Measurements from ENCODE around the gene GPR25. TPM values are rescaled to one million over a fixed set of nuclear protein-coding genes. Genes with fewer than 3 reads are reported as not detected.
"Not testable (repeated sequence)": the region's sequence is repeated elsewhere in the genome, so short reads cannot be mapped to it uniquely, and the experiment has no call there.

Gene GPR25
- total RNA-seq, 1 donor from 2014 or later: not detected

DNA sequence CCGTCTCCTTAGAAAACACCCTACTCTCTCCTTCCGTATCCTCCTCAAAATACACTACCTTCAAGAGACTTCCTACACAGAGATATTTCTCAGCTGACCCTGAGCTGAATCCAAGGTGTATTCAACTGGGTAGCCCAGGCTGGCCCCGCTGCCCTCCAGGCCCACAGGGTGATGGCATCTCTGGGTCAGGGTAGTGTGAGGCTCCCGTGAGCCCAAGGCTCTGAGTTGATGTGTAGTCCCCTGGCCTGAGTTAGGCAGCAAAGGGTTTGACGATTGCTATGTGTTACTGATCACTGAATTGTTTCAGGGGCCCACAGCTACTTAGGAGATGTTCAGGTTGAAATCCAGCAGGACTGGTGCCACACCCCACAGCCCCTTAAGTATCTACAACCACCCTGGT is 28.6 kb downstream of the GPR25 start:
- peaks cover 10% of the 10 kb centered on the region for H3K4me1 Mint-ChIP-seq (ENCODE audit: low read depth)
- H3K27ac Mint-ChIP-seq: no peak overlapping the region
- H3K4me3 Mint-ChIP-seq: no peak overlapping the region
- peaks cover 54% of the 10 kb centered on the region for H3K27me3 Mint-ChIP-seq (ENCODE audit: insufficient read depth)
- no peaks in the 10 kb centered on the region for H3K36me3 Mint-ChIP-seq (ENCODE audit: low read depth)
- no peak for DNase-seq (ENCODE audit: low spot score)
- H3K9me3 Mint-ChIP-seq: no peaks in the 10 kb centered on the region
- intact Hi-C loops (cut with micrococcal nuclease): no loop called here

DNA sequence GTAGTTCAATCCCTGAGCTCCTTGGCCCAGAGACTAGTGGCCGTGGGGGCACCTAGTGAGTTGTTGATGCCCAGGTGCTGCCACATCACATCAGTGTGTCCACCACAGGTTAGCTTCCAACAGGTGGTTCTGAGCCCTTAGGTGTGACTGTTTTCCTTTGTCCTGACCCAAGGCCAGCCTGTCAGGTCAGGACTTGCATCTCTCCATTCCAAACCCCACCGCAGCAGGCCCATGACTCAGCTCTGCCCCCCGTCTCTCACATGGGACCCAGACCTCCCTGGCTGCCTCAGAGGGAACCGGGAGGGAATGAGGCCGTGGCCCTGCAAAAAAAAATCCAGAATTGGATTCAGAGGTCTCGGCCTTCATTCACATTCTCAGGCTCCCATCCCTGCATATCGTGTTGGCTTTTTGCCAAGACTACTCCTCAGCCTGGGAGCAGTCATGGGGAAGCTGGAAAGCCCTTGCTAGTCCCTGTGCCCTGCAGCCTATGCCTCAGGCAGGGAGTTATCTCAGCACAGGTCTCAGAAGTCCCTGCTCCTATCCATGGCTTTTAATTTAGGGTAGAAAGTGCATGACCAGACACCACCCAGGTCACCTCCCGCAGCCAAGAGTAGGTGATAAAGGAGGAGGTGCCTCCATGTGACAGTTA is 29.1 kb downstream of the GPR25 start:
- Mint-ChIP-seq H3K4me3 (no peak overlapping the region), H3K27me3 (ENCODE audit: insufficient read depth) (peaks cover 51% of the 10 kb centered on the region), H3K27ac (no peak overlapping the region), H3K9me3 (no peaks in the 10 kb centered on the region), H3K36me3 (ENCODE audit: low read depth) (no peaks in the 10 kb centered on the region), H3K4me1 (ENCODE audit: low read depth) (peaks cover 10% of the 10 kb centered on the region)
- DNase-seq (ENCODE audit: low spot score): no peak
- intact Hi-C loops (cut with micrococcal nuclease): no loop called here

DNA sequence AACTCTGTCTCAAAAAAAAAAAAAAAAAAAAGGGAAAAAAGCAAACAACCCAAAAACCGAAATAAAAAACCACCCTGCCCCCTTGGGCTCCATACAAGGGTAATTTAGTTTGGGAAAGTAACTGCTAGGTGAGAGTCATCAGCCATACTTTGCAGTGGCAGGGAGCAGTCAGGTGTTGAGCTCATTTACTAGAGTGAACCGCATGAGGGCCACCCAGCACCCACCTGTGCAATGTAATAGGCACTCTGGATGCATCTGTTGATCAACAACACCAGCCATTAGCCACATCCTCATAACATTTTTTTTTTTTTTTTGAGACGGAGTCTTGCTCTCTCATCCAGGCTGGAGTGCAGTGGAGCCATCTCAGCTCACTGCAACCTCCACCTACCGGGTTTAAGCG is 31.0 kb downstream of the GPR25 start:
- Mint-ChIP-seq H3K36me3 (ENCODE audit: low read depth) (no peaks in the 10 kb centered on the region), H3K4me1 (ENCODE audit: low read depth) (peaks cover 10% of the 10 kb centered on the region), H3K9me3 (no peaks in the 10 kb centered on the region), H3K27ac (no peak overlapping the region), H3K27me3 (ENCODE audit: insufficient read depth) (peaks cover 44% of the 10 kb centered on the region), H3K4me3 (no peak overlapping the region)
- intact Hi-C loops (cut with micrococcal nuclease): no loop called here
- no peak for DNase-seq (ENCODE audit: low spot score)

DNA sequence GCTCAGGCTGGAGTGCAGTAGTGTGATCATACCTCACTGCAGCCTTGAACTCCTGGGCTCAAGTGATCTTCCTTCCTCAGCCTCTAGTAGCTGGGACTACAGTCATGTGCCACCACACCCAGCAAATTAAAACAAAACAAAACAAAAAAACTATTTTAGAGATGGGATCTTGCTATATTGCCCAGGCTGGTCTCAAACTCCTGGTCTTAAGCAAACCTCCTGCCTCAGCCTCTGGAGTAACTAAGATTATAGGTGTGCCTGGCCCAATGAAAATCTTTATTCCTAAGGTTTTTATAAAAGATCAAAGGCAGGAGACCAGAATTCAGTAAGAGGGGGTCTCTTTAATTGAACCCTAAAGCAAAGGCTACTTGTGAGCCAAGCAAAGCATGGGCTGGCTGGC is 32.0 kb downstream of the GPR25 start:
- DNase-seq (ENCODE audit: low spot score): no peak
- Mint-ChIP-seq H3K4me1 (ENCODE audit: low read depth) (peaks cover 10% of the 10 kb centered on the region), H3K27me3 (ENCODE audit: insufficient read depth) (peaks cover 36% of the 10 kb centered on the region), H3K9me3 (no peaks in the 10 kb centered on the region), H3K27ac (no peak overlapping the region), H3K4me3 (no peak overlapping the region), H3K36me3 (ENCODE audit: low read depth) (no peaks in the 10 kb centered on the region)
- intact Hi-C loops (cut with micrococcal nuclease): loop anchor here (1.0 to 5.0 kb wide), 4 partner anchors 15 to 277 kb away; no protein-coding TSS in a partner anchor

DNA sequence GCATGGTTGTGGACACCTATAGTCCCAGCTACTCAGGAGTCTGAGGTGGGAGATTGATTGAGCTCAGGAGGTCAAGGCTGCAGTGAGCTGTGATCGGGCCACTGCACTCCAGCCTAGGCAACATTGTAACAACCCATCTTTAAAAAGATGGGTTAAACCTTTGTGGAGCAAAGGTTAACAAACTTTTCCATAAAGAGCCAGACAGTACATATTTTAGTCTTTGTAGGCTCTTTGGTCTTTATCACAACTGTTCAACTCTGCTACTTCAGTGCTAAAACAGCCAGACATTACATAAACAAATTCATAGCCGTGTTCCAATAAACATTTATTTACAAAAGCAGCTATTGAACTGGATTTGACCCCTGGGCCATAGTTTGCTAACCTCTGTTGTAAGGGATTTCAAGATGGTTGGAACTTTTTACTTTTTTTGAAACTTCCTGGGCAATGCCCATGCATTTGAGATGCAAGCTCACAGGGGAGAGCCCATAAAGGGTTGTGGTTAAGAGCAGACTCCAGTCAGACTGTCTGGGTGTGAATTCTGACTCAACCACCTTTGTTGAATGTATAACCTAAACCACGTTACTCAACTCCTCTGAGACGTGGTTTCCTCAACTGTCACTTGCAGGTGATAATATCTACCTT is 32.8 kb downstream of the GPR25 start:
- intact Hi-C loops (cut with micrococcal nuclease): loop anchor here (1.0 to 5.0 kb wide), 4 partner anchors 16 to 278 kb away; no protein-coding TSS in a partner anchor
- no peaks in the 10 kb centered on the region for H3K36me3 Mint-ChIP-seq (ENCODE audit: low read depth)
- peaks cover 35% of the 10 kb centered on the region for H3K27me3 Mint-ChIP-seq (ENCODE audit: insufficient read depth)

DNA sequence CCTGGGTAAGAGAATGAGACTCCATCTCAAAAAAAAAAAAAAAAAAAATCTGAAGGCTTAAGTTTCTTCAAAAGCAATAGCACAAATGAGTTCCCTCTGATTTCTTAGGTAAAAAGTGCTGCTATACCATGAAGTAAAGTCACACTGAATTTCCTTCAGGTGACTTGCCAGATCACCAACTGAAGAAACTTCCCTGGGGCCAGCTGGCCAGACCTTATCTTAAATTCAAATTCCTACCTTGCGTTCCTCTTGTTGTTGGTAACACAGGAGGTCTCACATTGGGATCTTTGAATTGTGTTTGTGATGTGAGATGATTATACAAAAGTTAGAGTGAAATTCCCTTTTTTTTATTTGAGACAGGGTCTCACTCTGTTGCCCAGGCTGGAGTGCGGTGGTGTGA is 33.7 kb downstream of the GPR25 start:
- Mint-ChIP-seq H3K9me3 (no peaks in the 10 kb centered on the region), H3K27ac (no peak overlapping the region), H3K4me3 (no peak overlapping the region), H3K4me1 (ENCODE audit: low read depth) (peaks cover 10% of the 10 kb centered on the region), H3K27me3 (ENCODE audit: insufficient read depth) (peaks cover 31% of the 10 kb centered on the region), H3K36me3 (ENCODE audit: low read depth) (no peaks in the 10 kb centered on the region)
- DNase-seq (ENCODE audit: low spot score): no peak
- intact Hi-C loops (cut with micrococcal nuclease): loop anchor here (5.0 kb wide), 3 partner anchors 36 to 279 kb away; no protein-coding TSS in a partner anchor

More for the DNA sequence above, 32.8 kb downstream of the GPR25 start:
- peak; percentile 38 for DNase-seq (ENCODE audit: low spot score)
- Mint-ChIP-seq H3K4me1 (ENCODE audit: low read depth) (peaks cover 10% of the 10 kb centered on the region), H3K9me3 (no peaks in the 10 kb centered on the region), H3K4me3 (no peak overlapping the region), H3K27ac (no peak overlapping the region)

DNA sequence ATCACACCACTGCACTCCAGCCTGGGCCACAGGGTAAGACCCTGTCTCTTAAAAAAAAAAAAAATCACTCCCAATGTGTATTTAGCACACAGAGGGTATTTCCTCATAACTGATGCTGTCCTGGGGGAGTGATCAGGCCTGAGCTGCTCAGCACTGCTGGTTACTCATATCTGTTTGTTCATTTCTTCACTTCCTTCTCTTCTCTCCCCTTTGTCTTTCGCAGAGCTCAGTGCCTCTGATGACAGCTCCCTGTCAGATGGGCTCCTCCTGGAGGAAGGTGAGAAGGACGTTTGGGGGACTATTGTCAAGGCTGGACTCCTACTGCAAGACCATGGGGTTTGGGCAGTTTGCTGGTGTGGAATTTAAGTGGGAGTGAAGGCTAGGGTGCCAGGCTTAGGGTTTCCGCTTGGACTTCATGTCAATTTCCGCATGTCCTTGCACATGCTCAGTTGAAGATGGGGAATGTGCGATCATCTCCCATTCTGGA is 34.9 kb downstream of the GPR25 start:
- H3K27ac Mint-ChIP-seq: no peak overlapping the region
- H3K36me3 Mint-ChIP-seq (ENCODE audit: low read depth): no peaks in the 10 kb centered on the region
- no peak for DNase-seq (ENCODE audit: low spot score)
- H3K9me3 Mint-ChIP-seq: no peaks in the 10 kb centered on the region
- peaks cover 29% of the 10 kb centered on the region for H3K27me3 Mint-ChIP-seq (ENCODE audit: insufficient read depth)
- no peak overlapping the region for H3K4me3 Mint-ChIP-seq
- intact Hi-C loops (cut with micrococcal nuclease): loop anchor here (5.0 kb wide), 3 partner anchors 35 to 280 kb away; no protein-coding TSS in a partner anchor
- H3K4me1 Mint-ChIP-seq (ENCODE audit: low read depth): peaks cover 10% of the 10 kb centered on the region

DNA sequence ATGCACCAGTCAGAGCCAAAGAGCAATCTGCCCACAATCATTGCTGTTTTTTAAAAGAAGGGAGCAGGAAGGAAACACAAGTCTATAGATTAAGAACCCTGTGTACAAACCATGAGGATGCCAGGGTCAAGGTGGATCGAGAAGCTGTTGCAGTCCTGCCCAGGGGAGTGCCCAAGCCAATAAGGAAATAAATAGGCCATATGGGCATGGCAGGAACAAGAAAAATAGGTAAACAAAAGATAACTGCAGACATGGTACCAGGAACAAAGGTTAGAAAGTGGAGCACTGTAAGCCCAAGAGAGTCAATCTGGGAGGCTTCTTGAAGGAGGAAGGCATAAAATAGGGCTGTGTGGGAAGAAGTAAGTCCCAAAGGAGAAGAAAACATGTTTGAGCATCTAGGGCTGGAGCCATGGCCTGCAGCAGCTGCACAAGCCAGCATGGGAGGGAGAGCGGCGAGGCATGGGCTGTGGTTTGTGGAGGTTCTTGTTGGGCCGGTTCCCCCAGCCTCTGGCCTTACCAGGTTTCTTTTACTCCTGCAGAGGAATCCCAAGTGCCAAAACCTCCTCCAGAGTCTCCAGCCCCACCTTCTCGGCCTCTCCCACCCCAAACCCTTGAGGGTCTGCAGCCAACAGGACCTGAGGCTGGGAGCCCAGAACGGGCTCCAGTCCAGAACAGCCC is 35.5 kb downstream of the GPR25 start:
- DNase-seq (ENCODE audit: low spot score): no peak
- no peak overlapping the region for H3K4me3 Mint-ChIP-seq
- no peaks in the 10 kb centered on the region for H3K36me3 Mint-ChIP-seq (ENCODE audit: low read depth)
- no peaks in the 10 kb centered on the region for H3K9me3 Mint-ChIP-seq
- H3K4me1 Mint-ChIP-seq (ENCODE audit: low read depth): peaks cover 10% of the 10 kb centered on the region
- intact Hi-C loops (cut with micrococcal nuclease): loop anchor here (5.0 kb wide), 3 partner anchors 34 to 281 kb away; no protein-coding TSS in a partner anchor
- peaks cover 28% of the 10 kb centered on the region for H3K27me3 Mint-ChIP-seq (ENCODE audit: insufficient read depth)
- H3K27ac Mint-ChIP-seq: no peak overlapping the region

DNA sequence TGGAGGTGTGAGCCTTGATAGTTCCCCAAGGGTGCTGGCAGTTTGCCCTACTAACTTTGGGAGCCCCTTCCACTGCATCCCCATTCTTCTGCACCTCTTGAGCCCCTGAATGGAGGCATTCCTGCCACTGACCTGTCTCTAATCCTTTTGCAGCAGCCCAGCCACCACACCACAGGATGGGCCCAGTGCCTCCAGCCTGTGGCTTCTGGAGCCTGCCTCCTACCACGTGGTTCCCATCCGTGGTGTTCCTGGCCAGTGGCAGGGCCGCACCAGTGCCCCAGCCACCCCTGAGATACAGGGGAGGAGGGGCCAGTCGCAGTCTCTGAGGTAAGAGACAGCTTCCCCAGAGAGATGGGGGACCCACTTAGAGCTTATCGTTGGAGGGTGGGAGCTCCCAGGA is 36.3 kb downstream of the GPR25 start:
- Mint-ChIP-seq H3K27me3 (ENCODE audit: insufficient read depth) (peaks cover 28% of the 10 kb centered on the region), H3K4me3 (no peak overlapping the region), H3K9me3 (no peaks in the 10 kb centered on the region), H3K36me3 (ENCODE audit: low read depth) (no peaks in the 10 kb centered on the region), H3K4me1 (ENCODE audit: low read depth) (peaks cover 10% of the 10 kb centered on the region), H3K27ac (no peak overlapping the region)
- no peak for DNase-seq (ENCODE audit: low spot score)
- intact Hi-C loops (cut with micrococcal nuclease): loop anchor here (5.0 kb wide), 3 partner anchors 33 to 282 kb away; no protein-coding TSS in a partner anchor

DNA sequence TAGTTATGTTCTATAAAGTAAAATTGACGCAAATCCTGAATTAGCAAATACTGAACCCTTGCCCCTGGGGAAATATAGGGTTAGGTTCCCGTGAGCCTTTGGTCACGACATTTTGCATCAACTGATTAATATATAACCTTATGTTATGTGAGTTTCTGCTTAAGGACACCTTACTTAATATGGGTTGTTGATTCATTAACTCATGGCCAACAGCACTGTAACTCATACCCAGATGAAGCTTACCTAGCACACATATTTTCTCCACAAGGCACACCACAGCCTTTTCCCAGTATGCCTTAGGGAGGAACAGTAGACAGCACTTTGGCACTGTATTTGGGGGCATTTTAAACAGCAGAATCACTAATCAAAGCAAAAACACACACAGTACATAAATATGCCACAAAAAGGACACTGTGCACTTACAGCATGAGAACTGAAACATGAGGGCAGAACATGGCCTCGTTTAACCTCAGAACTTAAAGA is 37.0 kb downstream of the GPR25 start:
- no peaks in the 10 kb centered on the region for H3K9me3 Mint-ChIP-seq
- no peak overlapping the region for H3K27ac Mint-ChIP-seq
- no peaks in the 10 kb centered on the region for H3K36me3 Mint-ChIP-seq (ENCODE audit: low read depth)
- no peak for DNase-seq (ENCODE audit: low spot score)
- intact Hi-C loops (cut with micrococcal nuclease): loop anchor here (5.0 kb wide), 3 partner anchors 33 to 282 kb away; no protein-coding TSS in a partner anchor
- H3K4me3 Mint-ChIP-seq: no peak overlapping the region
- peaks cover 20% of the 10 kb centered on the region for H3K27me3 Mint-ChIP-seq (ENCODE audit: insufficient read depth)
- H3K4me1 Mint-ChIP-seq (ENCODE audit: low read depth): peaks cover 10% of the 10 kb centered on the region

DNA sequence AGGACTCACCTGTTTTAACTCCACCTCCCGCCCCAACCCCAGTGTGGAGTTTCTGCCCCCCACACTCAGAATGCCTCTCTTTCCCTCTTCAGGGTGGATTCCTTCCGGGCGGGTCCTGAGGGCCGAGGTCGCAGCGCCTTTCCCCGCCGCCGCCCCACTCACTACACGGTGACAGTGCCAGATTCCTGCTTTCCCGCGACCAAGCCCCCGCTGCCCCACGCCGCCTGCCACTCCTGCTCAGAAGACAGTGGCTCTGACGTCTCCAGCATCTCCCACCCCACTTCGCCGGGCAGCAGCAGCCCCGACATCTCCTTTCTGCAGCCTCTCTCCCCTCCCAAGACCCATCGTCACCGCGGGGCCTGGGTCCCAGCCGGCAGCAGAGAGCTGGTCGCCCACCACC is 38.6 kb downstream of the GPR25 start:
- intact Hi-C loops (cut with micrococcal nuclease): no loop called here
- H3K27ac Mint-ChIP-seq: no peak overlapping the region
- no peak overlapping the region for H3K4me3 Mint-ChIP-seq
- no peaks in the 10 kb centered on the region for H3K36me3 Mint-ChIP-seq (ENCODE audit: low read depth)
- no peaks in the 10 kb centered on the region for H3K9me3 Mint-ChIP-seq
- H3K27me3 Mint-ChIP-seq (ENCODE audit: insufficient read depth): peaks cover 19% of the 10 kb centered on the region
- H3K4me1 Mint-ChIP-seq (ENCODE audit: low read depth): no peaks in the 10 kb centered on the region
- no peak for DNase-seq (ENCODE audit: low spot score)

DNA sequence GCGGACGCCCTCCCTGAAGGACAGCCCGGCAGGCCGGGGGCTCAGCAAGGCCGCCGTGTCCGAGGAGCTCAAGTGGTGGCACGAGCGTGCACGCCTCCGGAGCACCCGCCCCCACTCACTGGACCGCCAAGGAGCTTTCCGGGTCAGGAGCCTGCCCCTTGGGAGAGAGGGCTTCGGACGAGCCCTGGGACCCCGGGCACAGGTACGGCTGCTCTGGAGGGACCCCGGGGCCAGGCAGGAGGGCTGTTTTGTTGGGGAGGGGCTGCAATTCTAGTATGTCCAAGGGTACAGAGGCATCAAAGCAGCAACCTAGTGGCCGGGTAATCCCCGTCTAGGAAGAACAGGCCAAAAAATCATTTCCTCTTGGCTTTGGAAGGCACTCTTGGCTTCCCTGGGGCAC is 39.2 kb downstream of the GPR25 start:
- H3K36me3 Mint-ChIP-seq (ENCODE audit: low read depth); DNase-seq (ENCODE audit: low spot score); H3K4me3 Mint-ChIP-seq; intact Hi-C loops (cut with micrococcal nuclease); H3K4me1 Mint-ChIP-seq (ENCODE audit: low read depth); H3K27ac Mint-ChIP-seq; H3K9me3 Mint-ChIP-seq: not testable (repeated sequence)
- peaks cover 19% of the 10 kb centered on the region for H3K27me3 Mint-ChIP-seq (ENCODE audit: insufficient read depth)

Measured in activated T-helper 1 cell treated with anti-CD3 and anti-CD28 coated beads, Interleukin-12 subunit alpha, Interleukin-12 subunit beta, Interleukin-2, Interleukin-4 antibody, amounts not matched to agents 30 ng/mL and 10 ng/mL and 1 ng/mL, durations not matched to agents 14 hours and 24 hours and 36 hours (primary cell).